HG02610 (cell line): ENCODE measurements around the gene BATF2.
"Not testable (repeated sequence)": the region's sequence is repeated elsewhere in the genome, so short reads cannot be mapped to it uniquely, and the experiment has no call there.

ENCODE experiments used
- ATAC-seq: cut with Tn5 transposase; IDR thresholded peaks from one replicate; pipeline ENCODE4 v1.9.1; 2021; ENCODE audit warnings: mild to moderate bottlenecking, moderate library complexity; ENCODE audit not compliant: unreplicated experiment

BATF2 gene

DNA sequence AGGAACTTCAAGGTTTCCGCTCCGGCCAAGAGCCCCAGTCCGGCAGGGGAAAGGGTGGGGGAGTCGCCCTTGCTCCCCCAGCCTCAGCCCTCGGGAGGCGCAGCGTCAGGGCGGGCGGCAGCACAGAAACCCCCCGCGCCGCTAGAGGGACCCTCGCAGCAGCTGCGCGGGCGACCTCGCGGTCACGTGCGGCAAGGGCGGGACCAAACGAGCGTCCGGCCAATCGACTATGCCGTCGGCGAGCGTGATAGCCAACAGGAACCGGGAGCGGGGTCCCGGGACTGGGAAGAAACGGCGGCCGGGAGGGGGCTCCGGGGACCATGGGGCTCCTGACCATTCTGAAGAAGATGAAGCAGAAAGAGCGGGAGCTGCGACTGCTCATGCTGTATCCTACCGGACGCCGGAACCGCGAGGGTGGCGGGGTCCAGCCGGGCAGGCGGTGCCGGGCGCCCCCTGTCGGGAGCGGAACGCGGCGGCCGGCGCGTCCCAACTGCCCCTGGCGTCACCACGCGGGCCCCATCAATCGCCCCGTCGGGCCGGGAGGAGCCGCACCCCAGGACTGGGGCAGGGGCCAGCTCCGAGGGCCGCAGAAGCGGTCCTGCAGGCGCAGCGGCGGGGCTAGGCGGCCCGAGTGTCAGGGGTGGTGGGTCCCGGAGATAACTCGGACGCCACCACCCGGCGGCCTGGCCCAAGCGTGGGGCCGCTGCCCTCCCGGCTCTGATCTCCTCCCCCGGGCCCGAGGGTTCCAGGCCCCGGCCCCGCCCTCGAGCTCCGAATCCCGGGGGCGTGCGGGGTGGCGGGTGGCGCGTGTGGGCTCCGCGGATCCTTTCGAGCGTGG lies 17.3 kb upstream of the BATF2 start, which contains the start of gene ARL2:
Gene ARL2, plus strand, starts transcription at position 273 of the 838 bp plus-strand sequence. Its CDS starts 48 bp downstream, at position 321.
- ATAC-seq = peak; percentile 70

DNA sequence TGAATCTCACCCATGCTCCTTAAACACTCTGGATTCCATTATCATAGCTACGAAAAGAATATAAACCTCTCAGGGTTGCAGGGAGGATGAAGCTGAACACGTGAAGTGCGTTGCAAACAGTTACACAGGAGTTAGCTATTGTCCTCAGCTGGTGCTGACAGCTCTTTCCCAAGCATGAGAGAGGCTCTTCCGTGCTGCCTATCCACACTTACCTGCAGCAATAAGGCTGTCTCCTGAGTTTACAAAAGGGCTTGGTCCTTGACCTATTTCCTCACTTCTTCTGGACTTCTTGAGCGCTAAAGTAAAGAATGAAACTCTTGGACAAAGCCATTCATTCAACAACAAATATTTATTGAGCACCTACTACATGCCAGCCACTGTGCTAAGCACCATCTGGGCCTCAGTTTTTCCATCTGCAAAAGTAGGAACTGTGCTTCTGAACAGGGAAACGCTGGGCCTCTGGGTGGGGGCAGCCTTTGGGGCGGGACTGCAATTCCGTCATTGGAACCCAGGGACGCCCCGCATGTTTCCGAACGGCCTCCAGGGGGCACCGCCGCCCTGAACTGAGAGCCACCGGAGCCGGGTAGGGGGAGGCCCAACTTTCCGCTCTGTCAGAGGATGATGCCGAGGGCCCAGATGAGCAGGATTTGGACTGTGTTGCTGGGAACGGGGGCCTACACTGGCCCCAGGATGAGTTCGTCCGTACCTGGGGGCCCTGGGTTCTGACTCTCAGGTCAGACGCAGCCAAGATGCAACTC lies 16.5 kb upstream of the BATF2 start:
- peak; percentile 65 for ATAC-seq

DNA sequence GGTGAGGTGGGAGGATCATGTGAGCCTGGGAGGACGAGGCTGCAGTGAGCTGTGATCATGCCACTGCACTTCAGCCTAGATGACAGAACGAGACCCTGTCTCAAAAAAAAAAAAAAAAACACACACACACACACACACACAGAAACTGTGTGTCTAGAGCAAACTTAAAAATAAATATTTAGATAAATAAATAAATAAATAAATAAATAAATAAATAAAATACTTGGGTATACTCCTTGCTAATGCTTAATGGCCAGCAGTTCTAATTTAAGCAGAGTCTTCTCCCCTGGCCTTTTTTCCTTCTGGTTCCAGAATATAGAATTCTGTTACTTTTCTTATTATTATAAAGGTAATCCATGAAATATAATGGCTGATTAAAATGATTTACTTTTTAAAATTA lies 12.1 kb upstream of the BATF2 start:
- no peak for ATAC-seq

DNA sequence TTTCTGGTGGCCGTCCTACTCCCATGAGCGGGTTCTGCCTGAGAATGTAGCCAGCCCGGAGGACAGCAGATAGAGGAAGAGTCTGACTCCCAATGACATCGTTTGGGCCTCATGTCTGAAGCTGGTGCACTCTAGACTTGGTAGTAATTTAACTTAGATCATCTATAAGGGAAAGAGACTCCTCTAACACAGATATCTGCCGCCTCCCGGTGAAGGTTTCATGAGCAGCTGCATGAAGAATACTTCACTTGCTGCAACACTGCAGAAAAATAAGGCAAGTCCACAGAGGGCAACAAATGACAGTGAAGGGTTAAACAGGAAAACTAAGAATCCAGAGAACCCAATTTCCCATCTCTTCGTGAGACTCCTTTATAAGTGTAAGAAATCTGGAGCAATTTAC lies 11.2 kb upstream of the BATF2 start:
- no peak for ATAC-seq

DNA sequence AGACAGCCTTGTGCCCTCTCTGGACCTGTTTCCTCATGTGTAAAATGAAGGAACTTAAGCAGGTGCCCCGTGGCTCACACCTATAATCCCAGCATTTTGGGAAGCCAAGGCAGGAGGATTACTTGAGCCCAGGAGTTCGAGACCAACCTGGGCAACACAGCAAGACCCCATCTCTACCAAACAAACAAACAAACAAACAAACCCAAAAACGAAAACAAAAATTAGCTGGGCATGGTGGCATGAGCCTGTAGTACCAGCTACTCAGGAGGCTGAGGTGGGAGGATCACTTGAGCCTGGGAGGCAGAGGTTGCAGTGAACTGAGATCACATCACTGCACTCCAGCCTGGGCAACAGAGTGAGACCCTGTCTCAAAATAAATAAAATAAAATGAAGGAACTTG lies 7.2 kb upstream of the BATF2 start:
- not testable (repeated sequence) for ATAC-seq

DNA sequence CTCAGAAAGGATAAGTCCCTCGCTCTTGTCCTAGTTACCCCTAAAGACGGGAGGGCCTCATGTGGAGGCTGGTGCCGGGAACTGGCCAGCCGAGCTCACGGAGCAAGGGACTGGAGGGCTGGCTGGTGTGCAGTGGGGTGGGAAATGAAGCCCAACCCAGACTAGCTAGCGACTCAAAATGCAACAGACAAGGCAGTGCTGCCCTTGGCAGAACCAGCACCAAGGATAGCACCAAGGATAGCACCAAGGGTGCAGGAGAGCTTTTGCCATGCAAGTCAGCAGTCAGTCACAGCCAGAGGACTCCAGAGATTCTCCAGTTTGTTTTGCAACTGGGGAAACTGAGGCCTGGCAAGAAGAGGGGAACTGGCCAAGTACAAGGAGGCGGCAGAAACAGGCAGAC lies 6.5 kb upstream of the BATF2 start:
- ATAC-seq = no peak

DNA sequence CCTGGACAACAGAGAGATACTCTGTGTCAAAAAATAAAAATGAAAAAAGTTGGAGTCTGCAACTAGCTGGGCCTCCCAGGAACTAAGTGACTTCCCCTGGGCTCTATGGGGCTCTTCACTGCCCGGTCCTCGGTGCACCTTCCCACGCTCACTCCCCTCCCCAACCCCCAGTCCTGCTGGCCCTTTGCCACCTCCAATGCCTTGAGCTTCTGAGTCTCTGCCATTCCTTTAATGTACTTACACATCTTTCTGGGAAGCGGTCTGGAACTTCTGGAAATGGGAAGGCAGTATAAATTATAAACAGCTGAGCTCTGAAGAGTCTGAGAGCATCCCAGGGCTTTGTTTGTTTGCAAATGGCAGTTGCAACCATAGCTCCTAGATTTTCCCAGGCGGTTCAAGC lies 5.9 kb upstream of the BATF2 start:
- ATAC-seq = no peak

DNA sequence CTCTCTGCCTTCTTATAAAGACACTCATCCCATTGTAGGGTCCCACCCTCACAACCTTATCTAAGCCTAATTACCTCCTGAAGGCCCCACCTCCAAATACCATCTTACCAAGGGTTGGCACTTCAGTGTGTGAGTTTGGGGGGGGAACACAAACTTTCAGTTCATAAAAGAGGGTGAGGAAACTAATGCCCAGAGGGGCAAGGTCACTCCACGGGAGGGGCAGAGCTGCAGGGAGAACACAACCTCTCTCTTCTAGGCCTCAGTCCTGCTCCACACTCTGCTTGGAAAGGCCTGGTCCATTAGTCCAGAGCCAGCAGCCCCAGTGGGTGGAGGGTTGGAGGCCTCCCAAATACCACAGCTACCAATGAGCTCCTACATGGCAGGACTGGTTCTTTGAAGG lies 2.7 kb upstream of the BATF2 start:
- ATAC-seq = no peak

DNA sequence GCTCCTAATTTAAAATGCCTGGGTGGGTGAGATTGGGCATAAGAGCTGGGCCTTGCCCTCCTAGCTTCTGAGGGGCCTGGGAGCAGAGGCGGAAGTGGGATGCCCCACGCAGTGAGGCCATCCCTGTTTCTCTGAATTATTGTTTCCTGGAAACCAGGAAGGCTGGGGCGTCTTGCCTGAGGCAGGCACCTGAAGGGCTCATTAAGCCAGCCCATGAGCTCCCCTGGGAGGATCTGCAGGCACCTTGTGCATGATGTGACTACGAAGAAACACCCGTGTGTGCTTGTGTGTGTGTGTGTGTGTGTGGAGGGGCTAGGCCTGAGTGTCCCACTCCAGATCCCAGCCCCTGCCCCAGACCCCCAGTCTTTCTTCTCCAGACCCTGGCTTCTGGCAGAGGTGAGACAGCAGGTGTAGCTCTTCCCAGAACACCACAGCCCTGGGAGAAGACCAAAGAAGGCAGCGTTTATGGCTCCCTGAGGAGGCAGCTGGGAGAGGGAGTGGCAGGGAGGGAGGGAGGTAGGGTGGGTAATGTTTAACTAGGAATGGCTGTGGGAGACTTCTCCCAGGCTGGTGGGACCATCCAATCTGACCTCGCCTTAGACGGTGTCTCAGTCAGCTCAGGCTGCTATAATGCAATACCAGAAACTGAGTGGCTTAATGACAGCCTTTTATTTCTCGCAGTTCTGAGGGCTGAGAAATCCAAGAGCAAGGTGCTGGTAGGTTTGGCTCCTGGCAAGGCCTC lies 2.1 kb upstream of the BATF2 start:
- no peak for ATAC-seq

DNA sequence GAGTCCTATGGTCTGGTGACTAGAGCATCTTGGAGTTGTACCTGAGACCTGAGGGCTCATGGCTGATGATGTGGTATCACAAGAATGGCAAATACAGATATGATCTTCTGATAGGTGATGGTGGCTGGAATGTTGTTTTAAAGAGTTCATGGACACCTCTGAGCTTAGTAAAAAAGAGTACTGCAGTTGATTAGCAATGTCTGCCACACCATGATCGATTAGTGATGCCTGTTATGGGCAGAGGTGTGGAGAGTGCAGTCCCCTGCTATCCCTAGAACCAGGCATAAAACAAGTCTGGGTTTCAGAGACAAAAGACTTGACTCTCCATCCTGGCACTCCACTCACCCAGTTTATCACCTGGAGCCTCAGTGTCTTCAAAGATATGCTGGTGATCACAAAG lies 1.4 kb upstream of the BATF2 start:
- no peak for ATAC-seq

DNA sequence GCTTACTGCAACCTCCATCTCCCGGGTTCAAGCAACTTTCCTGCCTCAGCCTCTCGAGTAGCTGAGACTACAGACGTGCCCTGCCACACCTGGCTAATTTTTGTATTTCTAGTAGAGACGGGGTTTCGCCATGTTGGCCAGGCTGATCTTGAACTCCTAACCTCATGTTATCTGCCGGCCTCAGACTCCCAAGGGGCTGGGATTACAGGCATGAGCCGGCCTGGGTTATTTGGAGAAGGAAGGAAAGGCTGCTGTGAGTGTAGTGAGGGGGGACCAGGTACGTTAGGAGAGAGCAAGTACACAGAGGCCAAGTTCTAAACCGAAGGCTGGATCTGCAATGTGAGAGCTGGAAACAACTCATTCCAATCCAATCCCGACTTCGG lies 453 bp downstream of the BATF2 start:
- ATAC-seq = no peak

DNA sequence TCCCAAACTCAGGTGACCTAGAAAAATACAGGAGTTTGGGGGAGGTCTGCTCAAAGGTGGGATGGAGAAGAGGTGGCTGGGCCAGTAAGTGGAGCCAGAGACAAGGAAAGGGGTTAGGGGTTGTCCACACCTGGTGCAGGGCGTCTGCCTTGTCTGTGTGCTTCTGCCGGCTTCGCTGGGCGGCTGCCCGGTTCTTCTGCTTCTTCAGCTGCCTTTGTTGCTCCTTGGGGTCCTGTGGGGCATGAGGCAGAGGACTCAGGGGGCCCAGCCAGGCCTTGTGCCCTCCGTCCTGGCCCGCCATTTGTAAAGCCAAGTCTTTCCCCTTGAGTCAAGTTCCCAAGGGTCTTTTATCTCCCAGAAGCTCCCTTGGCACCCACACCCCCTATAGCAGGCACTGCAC lies 2.5 kb downstream of the BATF2 start:
- ATAC-seq = no peak

DNA sequence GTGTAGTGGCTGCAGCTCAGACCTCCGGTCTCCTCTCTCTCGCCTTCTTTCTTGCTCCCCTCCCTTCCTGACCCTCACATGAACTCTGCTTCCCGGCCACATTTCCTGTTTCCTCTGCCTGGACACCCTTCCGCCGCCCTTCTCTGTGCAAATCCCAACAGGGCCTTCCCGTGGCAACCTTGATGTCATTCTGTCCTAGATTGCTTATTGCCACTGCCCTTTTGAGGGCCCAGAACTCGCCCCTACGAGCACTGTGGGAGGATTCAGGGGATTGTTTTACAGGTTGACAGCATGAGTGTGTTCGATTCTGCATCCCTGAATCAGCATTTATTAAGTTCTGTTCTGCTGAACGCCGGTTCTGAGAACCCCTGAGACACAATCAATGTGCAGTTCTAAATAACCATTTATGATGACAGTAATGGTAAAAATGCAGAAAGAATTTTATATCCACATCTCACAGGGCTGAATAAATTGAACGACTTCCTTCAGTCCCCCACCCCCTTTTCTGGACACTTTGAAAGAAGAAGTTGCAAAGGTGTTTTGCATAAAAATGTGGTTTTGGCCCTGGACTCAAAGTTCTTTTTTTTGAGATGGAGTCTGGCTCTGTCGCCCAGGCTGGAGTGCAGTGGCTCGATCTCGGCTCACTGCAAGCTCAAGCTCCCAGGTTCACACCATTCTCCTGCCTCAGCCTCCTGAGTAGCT lies 6.4 kb downstream of the BATF2 start:
- no peak for ATAC-seq

DNA sequence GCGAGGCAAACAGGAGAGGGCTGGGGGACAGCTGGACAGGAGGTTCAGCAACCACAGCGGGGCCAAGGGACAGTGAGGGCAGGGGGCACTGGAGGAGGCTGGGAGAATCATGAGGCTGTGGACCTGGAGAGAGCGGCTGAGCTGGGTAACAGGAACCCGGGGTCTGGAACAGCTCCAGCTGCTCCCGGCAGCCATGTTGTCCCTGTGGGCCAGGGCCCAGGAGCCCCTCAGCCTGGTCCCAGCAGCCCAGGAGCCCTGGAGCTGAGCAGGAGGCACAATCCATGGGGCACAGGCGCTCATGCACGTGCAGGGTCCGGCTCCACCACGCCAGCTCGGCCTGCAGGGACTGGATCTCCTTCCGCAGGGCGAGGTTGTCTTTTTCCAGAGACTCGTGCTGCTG lies 7.4 kb downstream of the BATF2 start:
- ATAC-seq = no peak

DNA sequence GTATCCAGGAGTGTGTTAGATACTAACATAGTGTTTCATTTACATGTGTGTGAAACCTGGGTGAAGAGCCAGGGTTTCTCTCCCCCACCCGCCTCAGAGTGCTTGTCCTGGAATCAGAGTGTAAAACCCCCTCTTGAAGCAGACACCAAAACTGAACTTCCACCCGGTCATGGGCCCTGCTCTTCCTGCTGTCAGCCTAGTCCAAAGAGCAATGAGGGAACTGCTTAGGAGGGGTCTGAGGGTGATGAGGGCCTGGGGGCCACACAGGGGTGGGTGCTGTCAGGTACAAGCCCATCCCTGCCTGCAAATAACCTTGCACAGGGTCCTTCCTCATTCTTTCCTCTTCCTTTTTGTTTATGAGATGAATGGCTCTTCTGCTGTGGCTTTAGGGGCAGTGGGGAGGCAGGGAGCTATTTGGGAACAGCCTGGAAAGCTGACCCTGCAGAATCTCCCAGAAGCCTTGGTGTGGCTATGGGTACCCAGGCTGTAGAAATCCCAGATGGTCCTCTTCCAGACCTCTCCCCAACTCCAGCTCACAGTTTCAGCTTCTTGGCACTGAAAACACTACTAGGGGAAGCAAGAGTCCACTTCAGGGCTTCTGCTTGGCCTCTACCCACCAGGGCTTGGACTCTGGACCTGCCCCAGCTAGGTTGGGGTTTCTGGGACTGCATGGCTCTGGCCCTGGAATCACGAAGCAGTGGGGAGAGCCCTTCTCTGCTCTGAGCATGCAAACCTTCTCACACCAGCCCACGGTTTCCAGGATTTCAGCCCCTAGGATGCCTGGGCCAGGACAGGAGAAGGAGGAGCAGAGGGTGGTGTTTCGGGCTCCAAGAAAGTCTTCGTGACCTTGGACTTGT lies 8.5 kb downstream of the BATF2 start:
- no peak for ATAC-seq

DNA sequence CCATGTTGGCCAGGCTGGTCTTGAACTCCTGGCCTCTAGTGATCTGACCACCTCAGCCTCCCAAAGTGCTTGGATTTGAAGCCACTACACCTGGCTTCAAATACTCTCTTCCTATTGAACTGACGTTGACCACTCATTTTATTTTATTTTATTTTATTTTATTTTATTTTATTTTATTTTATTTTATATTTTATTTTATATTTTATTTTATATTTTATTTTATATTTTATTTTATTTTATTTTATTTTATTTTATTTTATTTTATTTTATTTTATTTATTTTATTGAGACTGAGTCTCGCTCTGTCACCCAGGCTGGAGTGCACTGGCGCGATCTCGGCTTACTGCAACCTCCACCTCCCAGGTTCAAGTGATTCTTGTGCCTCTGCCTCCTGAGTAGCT lies 13.4 kb downstream of the BATF2 start:
- not testable (repeated sequence) for ATAC-seq

DNA sequence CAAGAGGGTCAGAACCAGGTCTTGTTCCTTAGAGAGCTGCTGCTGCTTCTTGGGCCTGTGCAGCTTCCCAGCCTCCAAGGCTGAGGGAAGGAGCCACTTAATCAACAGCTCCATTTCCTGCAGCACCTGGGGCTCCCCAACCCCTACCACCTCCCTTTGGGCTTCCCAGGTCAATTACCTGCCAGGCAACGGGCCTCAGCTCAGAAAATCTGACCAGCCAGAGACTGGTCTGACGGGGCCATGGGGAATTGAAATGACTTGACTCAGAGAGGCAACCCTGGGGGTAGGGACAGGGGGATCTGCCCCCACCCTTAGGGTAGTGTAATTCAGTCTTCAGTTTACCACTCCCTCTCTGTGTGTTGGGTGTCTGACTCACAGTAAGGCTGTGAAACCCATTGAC lies 20.1 kb downstream of the BATF2 start:
- no peak for ATAC-seq

DNA sequence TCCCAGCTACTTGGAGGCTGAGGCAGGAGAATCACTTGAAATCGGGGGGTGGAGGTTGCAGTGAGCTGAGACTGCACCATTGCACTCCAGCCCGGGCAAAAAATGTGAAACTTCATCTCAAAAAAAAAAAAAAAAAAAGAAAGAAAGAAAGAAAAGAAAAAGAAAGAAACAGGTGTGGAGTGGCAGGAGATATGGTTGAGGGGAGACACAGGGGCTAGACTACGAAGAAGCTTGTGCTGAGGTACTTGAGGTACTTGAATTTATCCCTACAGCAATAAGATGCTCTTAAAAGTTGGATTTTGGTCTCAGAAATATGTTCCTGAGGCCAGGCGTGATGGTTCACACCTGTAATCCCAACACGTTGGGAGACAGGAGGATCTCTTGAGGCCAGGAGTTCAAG lies 22.6 kb downstream of the BATF2 start:
- no peak for ATAC-seq

DNA sequence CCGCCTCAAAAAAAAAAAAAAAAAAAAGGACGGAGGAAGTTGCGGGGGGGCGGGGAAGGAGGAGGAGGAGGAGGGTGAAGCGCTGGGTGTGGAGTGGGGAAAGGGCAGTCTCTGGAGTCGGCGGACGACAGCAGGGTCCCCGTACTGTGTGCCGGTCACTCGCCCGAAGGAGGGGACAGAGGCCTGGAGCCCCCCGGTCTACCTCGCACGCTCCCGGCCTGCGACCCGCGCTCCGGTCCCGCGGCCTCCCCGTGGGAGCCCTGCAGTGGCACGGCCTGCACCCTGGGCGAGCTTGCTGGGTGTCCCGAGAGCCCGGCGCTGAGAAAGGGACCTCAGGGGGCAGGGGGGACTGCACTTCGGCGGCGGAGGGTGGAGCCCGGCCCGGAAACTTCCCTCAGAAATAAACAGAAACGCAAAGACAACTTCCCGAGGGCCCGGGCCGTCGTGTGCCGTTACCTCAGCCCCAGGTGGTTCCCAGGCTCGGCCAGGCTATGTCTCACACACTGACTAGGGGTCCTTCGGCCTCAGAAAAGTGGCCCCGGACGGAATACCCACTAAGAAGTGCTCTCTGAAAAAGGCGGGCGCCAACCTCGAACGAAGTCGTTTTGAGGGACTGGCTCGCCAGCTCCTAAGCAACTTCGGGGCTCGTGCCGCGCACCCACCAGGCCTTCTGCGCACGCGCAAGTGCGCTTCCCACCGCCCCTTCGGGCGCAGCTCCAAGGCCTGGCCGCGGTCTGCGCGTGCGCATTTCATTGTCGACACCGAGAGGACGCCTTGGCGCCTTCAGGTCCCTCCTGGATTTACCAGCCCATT lies 25.1 kb downstream of the BATF2 start, which contains the start of gene MAJIN:
Gene MAJIN, minus strand, starts transcription at position 688 of the 813 bp plus-strand sequence. CDS start 12,703 bp downstream, outside the sequence.
- ATAC-seq = no peak
